Lower lobe of right lung (tissue), 2 donors: Measurements from ENCODE around the gene TMEM117. TPM values are rescaled to one million over a fixed set of nuclear protein-coding genes. Genes with fewer than 3 reads are reported as not detected.
"Not testable (repeated sequence)": the region's sequence is repeated elsewhere in the genome, so short reads cannot be mapped to it uniquely, and the experiment has no call there.

ENCODE experiments used
- ATAC-seq, 2 donors: fragments of 200-7000 bp; cut with Tn5 transposase; one replicate each; pipeline ENCODE4 v1.9.1; 2020 to 2022; ENCODE audit warnings: mild to moderate bottlenecking in 2 of 2, moderate library complexity in 2 of 2
- DNase-seq: peaks from one replicate; pipeline ENCODE4 v3.0.0-alpha.2; 2020
- H3K27ac ChIP-seq: fragments of 200-600 bp; one replicate; pipeline ENCODE4 v1.8.0; 2022
- H3K27me3 ChIP-seq: fragments of 200-600 bp; one replicate; pipeline ENCODE4 v1.8.0; 2022; ENCODE audit warnings: low read depth
- H3K36me3 ChIP-seq: fragments of 200-600 bp; one replicate; pipeline ENCODE4 v1.8.0; 2022; ENCODE audit warnings: mild to moderate bottlenecking
- H3K4me1 ChIP-seq: fragments of 200-600 bp; one replicate; pipeline ENCODE4 v1.8.0; 2022
- H3K4me3 ChIP-seq: fragments of 200-600 bp; one replicate; pipeline ENCODE4 v1.8.0; 2022; ENCODE audit warnings: mild to moderate bottlenecking
- H3K9me3 ChIP-seq: fragments of 200-600 bp; one replicate; pipeline ENCODE4 v1.8.0; 2022
- CTCF ChIP-seq: fragments of 200-600 bp; IDR thresholded peaks from one replicate; pipeline ENCODE4 v1.8.0; 2022; ENCODE audit warnings: antibody characterized with exemption, mild to moderate bottlenecking
- intact Hi-C: fragments of 100-400 bp; cut with DNase I; formaldehyde crosslinking; loops from one replicate; pipeline ENCODE4 v1.11.0; 2022
- total RNA-seq: library from RNA; stranded (reverse); fragmentation: NEBNext Ultra II Directional; extraction: Animal tissue kit (Norgen Biotek cat#: 25700); gene quantifications from one replicate; pipeline ENCODE4 v1.2.1, GENCODE V29; 2021
- donor health status: DM: no; HTN: yes; CAD: no; lungs with severe emphysema.

TMEM117 gene
- total RNA-seq, 1 donor from 2014 or later = 4.5 TPM

- DNase-seq (no peak), ATAC-seq (no peak)
- Histone ChIP-seq H3K9me3 (no peaks in the 10 kb centered on the region), H3K27ac (no peak overlapping the region), H3K27me3 (no peaks in the 10 kb centered on the region), H3K4me1 (no peaks in the 10 kb centered on the region), H3K4me3 (no peak overlapping the region), H3K36me3 (no peaks in the 10 kb centered on the region)
- intact Hi-C loops = no loop called here
- no peak for TF ChIP-seq CTCF
Measured at GRCh38 chr12:44021471-44021971, 185.6 kb downstream of the TMEM117 start.

- Histone ChIP-seq H3K27ac (no peak overlapping the region), H3K4me3 (no peak overlapping the region), H3K4me1 (no peaks in the 10 kb centered on the region), H3K27me3 (no peaks in the 10 kb centered on the region), H3K9me3 (no peaks in the 10 kb centered on the region), H3K36me3 (no peaks in the 10 kb centered on the region)
- DNase-seq (no peak), ATAC-seq (no peak)
- TF ChIP-seq CTCF = no peak
- intact Hi-C loops = no loop called here
Measured at GRCh38 chr12:44025499-44025898, 189.6 kb downstream of the TMEM117 start.

- no peak overlapping the region for H3K4me3 ChIP-seq
- no peaks in the 10 kb centered on the region for H3K9me3 ChIP-seq
- TF ChIP-seq CTCF = no peak
- DNase-seq = no peak
- no peak for ATAC-seq
- no peaks in the 10 kb centered on the region for H3K36me3 ChIP-seq
- H3K27ac ChIP-seq = no peak overlapping the region
- no peaks in the 10 kb centered on the region for H3K27me3 ChIP-seq
- no peaks in the 10 kb centered on the region for H3K4me1 ChIP-seq
- intact Hi-C loops = no loop called here
Measured at GRCh38 chr12:44026046-44026445, 190.2 kb downstream of the TMEM117 start.

- H3K4me3 ChIP-seq, H3K4me1 ChIP-seq, ATAC-seq, H3K9me3 ChIP-seq, intact Hi-C loops, H3K27me3 ChIP-seq, H3K36me3 ChIP-seq, DNase-seq, H3K27ac ChIP-seq: not testable (repeated sequence)
Measured at GRCh38 chr12:44026926-44027325, 191.0 kb downstream of the TMEM117 start.

GRCh38 chr12:44029194-44029593 lies 193.3 kb downstream of the TMEM117 start:
- H3K4me1 ChIP-seq = no peaks in the 10 kb centered on the region
- H3K9me3 ChIP-seq = peaks cover 4% of the 10 kb centered on the region
- no peak for DNase-seq
- no peak for ATAC-seq
- no peaks in the 10 kb centered on the region for H3K36me3 ChIP-seq
- intact Hi-C loops = no loop called here
- TF ChIP-seq CTCF = no peak
- no peak overlapping the region for H3K4me3 ChIP-seq
- no peaks in the 10 kb centered on the region for H3K27me3 ChIP-seq
- no peak overlapping the region for H3K27ac ChIP-seq

GRCh38 chr12:44031472-44032185 lies 195.7 kb downstream of the TMEM117 start:
- ATAC-seq (no peak), DNase-seq (no peak)
- no peaks in the 10 kb centered on the region for H3K27me3 ChIP-seq
- H3K9me3 ChIP-seq = peaks cover 4% of the 10 kb centered on the region
- intact Hi-C loops = no loop called here
- no peak overlapping the region for H3K4me3 ChIP-seq
- no peaks in the 10 kb centered on the region for H3K4me1 ChIP-seq
- H3K27ac ChIP-seq = no peak overlapping the region
- no peak for TF ChIP-seq CTCF
- no peaks in the 10 kb centered on the region for H3K36me3 ChIP-seq
